ENCODE data around the gene GLI2. TPM values are rescaled to one million over a fixed set of nuclear protein-coding genes. Genes with fewer than 3 reads are reported as not detected.

GLI2 gene
- total and polyA plus RNA-seq, 2 of the 4 experiments (the other 2 are of a cell fraction): 3.8 to 26.0 TPM

GRCh38 chr2:120693121-120693520 is 42.5 kb upstream of the GLI2 start:
- H2AFZ ChIP-seq (replicated peaks; ENCODE audit: low read length, poor library complexity): no peak overlapping the region
- H2BK120ac ChIP-seq (ENCODE audit: low read depth, low read length): no peak overlapping the region
- peaks cover 5% of the 10 kb centered on the region; the same call in 1 of the 2 replicates for H3K4me1 ChIP-seq (ENCODE audit: control insufficient read depth, insufficient read depth, low read length)
- H2BK15ac ChIP-seq (ENCODE audit: low read depth, low read length): no peak overlapping the region
- H3K9me3 ChIP-seq (ENCODE audit: control insufficient read depth, insufficient read depth, low read length): no peaks in the 10 kb centered on the region
- no peak overlapping the region for H3K56ac ChIP-seq (ENCODE audit: extremely low read depth, insufficient read depth, low read length)
- intact Hi-C loops (cut with micrococcal nuclease) (loop anchor here (10.0 kb wide), 3 partner anchors 82 to 242 kb away; no protein-coding TSS in a partner anchor), in situ Hi-C loops (cut with MboI; ENCODE audit: low sequenced_read_pairs) (loop anchor here (25.0 kb wide), 2 partner anchors 669 to 956 kb away; no protein-coding TSS in a partner anchor), dilution Hi-C loops (cut with HindIII; ENCODE audit: low sequenced_read_pairs, unreplicated experiment) (no loop called here)
- CTCF ChIA-PET: interaction anchor here (0.7 to 1.0 kb wide), 2 partner anchors 377 to 387 kb away, joined by 3 read pairs; no protein-coding TSS in a partner anchor
- H3K9ac ChIP-seq (ENCODE audit: low read depth, low read length): no peak overlapping the region
- peaks cover 3% of the 10 kb centered on the region; the same call in 1 of the 2 replicates for H3K9me1 ChIP-seq (ENCODE audit: insufficient read depth, low read length)
- H2AK5ac ChIP-seq (ENCODE audit: low read depth, low read length): peak overlapping the region; percentile 72; the same call in 1 of the 2 replicates
- peaks cover 7% of the 10 kb centered on the region for H3K27me3 ChIP-seq (ENCODE audit: control insufficient read depth, insufficient read depth, low read length)
- H2AK9ac ChIP-seq (replicated peaks; ENCODE audit: low read depth, low read length, poor library complexity): no peak overlapping the region
- H2BK5ac ChIP-seq (ENCODE audit: low read depth, low read length, poor library complexity, severe bottlenecking): no peak overlapping the region
- H3K79me1 ChIP-seq (ENCODE audit: low read depth in 1 of 2, low read length in 2 of 2): no peaks in the 10 kb centered on the region
- H3K14ac ChIP-seq (replicated peaks; ENCODE audit: low read depth, low read length): 0 out of 2 replicates have a peak overlapping the region, but pooled peaks have one; percentile 8
- TF ChIP-seq CHD1 (IDR thresholded peaks at IDR 0.05; ENCODE audit: low read depth, low read length) (no peak), CEBPB (IDR thresholded peaks at IDR 0.05; ENCODE audit: low read depth, low read length) (no peak), MAFK (IDR thresholded peaks at IDR 0.05; ENCODE audit: low read depth, low read length) (no peak), FOS (IDR thresholded peaks at IDR 0.05; ENCODE audit: low read depth, low read length) (no peak), MAZ (IDR thresholded peaks at IDR 0.05; ENCODE audit: borderline replicate concordance, low read depth, low read length) (no peak), USF2 (IDR thresholded peaks at IDR 0.05; ENCODE audit: low read depth, low read length) (no peak), MXI1 (IDR thresholded peaks at IDR 0.05; ENCODE audit: borderline replicate concordance, low read depth, low read length) (no peak), POLR2A (IDR thresholded peaks at IDR 0.05; ENCODE audit: low read depth, low read length) (no peak), SMC3 (IDR thresholded peaks at IDR 0.05; ENCODE audit: low read depth, low read length) (no peak), RFX5 (IDR thresholded peaks at IDR 0.05; ENCODE audit: low read depth, low read length) (no peak), ELK1 (IDR thresholded peaks at IDR 0.05; ENCODE audit: borderline replicate concordance, low read depth, low read length) (no peak), RCOR1 (IDR thresholded peaks at IDR 0.05; ENCODE audit: insufficient replicate concordance, low read length) (no peak), NFE2L2 (IDR thresholded peaks at IDR 0.05; ENCODE audit: low read depth, low read length) (no peak), BHLHE40 (IDR thresholded peaks at IDR 0.05; ENCODE audit: low read depth, low read length) (no peak), RAD21 (IDR thresholded peaks at IDR 0.05; ENCODE audit: low read length) (no peak)
- TF ChIP-seq, protein P1, sequence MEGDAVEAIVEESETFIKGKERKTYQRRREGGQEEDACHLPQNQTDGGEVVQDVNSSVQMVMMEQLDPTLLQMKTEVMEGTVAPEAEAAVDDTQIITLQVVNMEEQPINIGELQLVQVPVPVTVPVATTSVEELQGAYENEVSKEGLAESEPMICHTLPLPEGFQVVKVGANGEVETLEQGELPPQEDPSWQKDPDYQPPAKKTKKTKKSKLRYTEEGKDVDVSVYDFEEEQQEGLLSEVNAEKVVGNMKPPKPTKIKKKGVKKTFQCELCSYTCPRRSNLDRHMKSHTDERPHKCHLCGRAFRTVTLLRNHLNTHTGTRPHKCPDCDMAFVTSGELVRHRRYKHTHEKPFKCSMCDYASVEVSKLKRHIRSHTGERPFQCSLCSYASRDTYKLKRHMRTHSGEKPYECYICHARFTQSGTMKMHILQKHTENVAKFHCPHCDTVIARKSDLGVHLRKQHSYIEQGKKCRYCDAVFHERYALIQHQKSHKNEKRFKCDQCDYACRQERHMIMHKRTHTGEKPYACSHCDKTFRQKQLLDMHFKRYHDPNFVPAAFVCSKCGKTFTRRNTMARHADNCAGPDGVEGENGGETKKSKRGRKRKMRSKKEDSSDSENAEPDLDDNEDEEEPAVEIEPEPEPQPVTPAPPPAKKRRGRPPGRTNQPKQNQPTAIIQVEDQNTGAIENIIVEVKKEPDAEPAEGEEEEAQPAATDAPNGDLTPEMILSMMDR (conservative IDR thresholded peaks at IDR 0.05; ENCODE audit: low read depth, low read length): no peak
- no peak overlapping the region for H4K91ac ChIP-seq (ENCODE audit: insufficient read depth, low read depth, low read length)
- WGBS, 2 experiments (ENCODE audit: extremely low coverage in 2 of 2, insufficient read length in 1 of 2): no CpG with 5 or more reads among the region's 2 CpGs
- POLR2A ChIA-PET (ENCODE audit: unreplicated experiment): no interaction called here
- BruUV-seq (replicated peaks): no TSS peak
- no peak overlapping the region for H3K23ac ChIP-seq (ENCODE audit: low read depth, low read length)
- no peaks in the 10 kb centered on the region for H3K36me3 ChIP-seq (ENCODE audit: control insufficient read depth, insufficient read depth, low read length)
- DNase-seq (peak; percentile 47), ATAC-seq (ENCODE audit: low read depth) (no peak)
- H3K4me2 ChIP-seq (ENCODE audit: low read depth, low read length): no peak overlapping the region
- H3K4me3 ChIP-seq (ENCODE audit: insufficient read depth, low read depth, low read length): no peak overlapping the region
- H3K27ac ChIP-seq (ENCODE audit: insufficient read depth, low read length): no peak overlapping the region
- H4K5ac ChIP-seq (ENCODE audit: low read depth, low read length): no peak overlapping the region
- peak overlapping the region; percentile 24; the same call in 1 of the 2 replicates for H3K4ac ChIP-seq (ENCODE audit: low read depth, low read length)
- no peak overlapping the region for H4K8ac ChIP-seq (ENCODE audit: low read depth in 2 of 2, low read length in 2 of 2)
- H2BK20ac ChIP-seq (ENCODE audit: low read depth, low read length): no peak overlapping the region
- no peaks in the 10 kb centered on the region for H4K20me1 ChIP-seq (ENCODE audit: insufficient read depth, low read length)
- no peak overlapping the region for H3K18ac ChIP-seq (ENCODE audit: low read depth, low read length)

Measured in IMR-90 (cell line).